HCT116 (cell line): ENCODE measurements around the gene BCR.

ENCODE experiments used
- CBX3 ChIP-seq: IDR thresholded peaks from 2 replicates; pipeline ENCODE4 v1.6.1; 2012; ENCODE audit warnings: low read depth
- CTCF ChIP-seq, 3 experiments: fragments of 200-600 bp in 1 of 3; sonication (generic) in 1 of 3; IDR thresholded peaks in 2 of 3; conservative IDR thresholded peaks in 1 of 3; 2 replicates each; pipeline ENCODE4 v1.5.1; 2012 to 2017; ENCODE audit warnings: low read depth in 2 of 3, low read length in 2 of 3, antibody characterized with exemption in 1 of 3, borderline replicate concordance in 1 of 3, control low read depth in 1 of 3, mild to moderate bottlenecking in 1 of 3, mixed read lengths in 1 of 3, mixed run types in 1 of 3, moderate library complexity in 1 of 3; ENCODE audit not compliant: insufficient read depth in 1 of 3
- EZH2 ChIP-seq: fragments of 200-600 bp; sonication (generic); IDR thresholded peaks from 2 replicates; pipeline ENCODE4 v1.6.1; 2017; ENCODE audit warnings: antibody characterized with exemption, mixed run types
- FOSL1 ChIP-seq: IDR thresholded peaks from 2 replicates; pipeline ENCODE4 v1.6.1; 2012; ENCODE audit warnings: low read depth
- POLR2A ChIP-seq: IDR thresholded peaks from 2 replicates; pipeline ENCODE4 v1.7.0; 2011; ENCODE audit warnings: borderline replicate concordance; ENCODE audit not compliant: insufficient read depth, insufficient read length; ENCODE audit errors: extremely low read depth
- TF ChIP-seq, protein P1 (sequence below): IDR thresholded peaks from 2 replicates; pipeline ENCODE4 v1.6.1; 2011; ENCODE audit warnings: mild to moderate bottlenecking, low read length, moderate library complexity; ENCODE audit not compliant: insufficient replicate concordance; ENCODE audit errors: extremely low read depth
- TF ChIP-seq, protein P2 (sequence below): IDR thresholded peaks from 2 replicates; pipeline ENCODE4 v1.6.1; 2012; ENCODE audit warnings: low read depth

DNA sequence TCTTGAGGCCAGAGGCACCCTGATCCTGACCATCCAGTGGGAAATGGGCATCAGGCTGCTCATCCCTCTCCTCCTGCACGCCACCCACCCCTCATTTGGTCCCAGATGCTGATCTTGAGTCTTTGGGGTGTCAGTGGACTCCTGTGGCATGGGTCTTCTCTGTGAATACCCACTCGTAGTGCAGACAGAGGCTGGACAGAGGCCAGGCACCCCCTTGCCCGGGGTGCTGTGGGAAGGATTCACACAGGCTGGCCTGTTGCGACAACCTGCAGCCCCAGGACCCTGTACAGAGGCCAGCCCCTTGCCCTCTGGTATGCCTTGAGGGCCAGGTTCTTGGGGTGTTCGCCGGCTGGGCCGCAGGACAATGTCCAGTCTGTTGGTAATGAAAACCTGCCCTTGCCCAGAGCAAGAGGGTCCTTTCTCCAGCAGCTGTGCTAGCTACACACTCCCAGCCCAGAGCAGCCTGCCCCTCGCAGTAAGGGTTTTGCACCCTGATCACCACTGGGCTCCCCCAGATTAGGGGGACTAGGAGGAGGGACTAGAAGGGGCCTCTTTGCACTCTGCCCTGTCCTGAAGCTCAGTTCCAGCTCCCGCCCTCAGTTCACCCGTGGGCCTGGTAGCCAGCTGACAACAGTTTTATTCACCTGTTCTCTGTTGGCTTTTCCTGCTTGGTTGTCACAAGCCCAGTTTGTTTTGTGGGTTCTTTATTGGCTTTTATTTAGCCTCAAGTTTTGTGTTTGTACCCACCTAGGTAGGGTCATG is 76.0 kb downstream of the BCR start:
- TF ChIP-seq, protein P1, sequence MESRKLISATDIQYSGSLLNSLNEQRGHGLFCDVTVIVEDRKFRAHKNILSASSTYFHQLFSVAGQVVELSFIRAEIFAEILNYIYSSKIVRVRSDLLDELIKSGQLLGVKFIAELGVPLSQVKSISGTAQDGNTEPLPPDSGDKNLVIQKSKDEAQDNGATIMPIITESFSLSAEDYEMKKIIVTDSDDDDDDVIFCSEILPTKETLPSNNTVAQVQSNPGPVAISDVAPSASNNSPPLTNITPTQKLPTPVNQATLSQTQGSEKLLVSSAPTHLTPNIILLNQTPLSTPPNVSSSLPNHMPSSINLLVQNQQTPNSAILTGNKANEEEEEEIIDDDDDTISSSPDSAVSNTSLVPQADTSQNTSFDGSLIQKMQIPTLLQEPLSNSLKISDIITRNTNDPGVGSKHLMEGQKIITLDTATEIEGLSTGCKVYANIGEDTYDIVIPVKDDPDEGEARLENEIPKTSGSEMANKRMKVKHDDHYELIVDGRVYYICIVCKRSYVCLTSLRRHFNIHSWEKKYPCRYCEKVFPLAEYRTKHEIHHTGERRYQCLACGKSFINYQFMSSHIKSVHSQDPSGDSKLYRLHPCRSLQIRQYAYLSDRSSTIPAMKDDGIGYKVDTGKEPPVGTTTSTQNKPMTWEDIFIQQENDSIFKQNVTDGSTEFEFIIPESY, result no peak
- TF ChIP-seq CBX3 (no peak), CTCF (IDR thresholded peaks at IDR 0.05 in 2 of 3, conservative IDR thresholded peaks at IDR 0.05 in 1 of 3; ENCODE audit: borderline replicate concordance in 1 of 3, insufficient read depth in 1 of 3, low read depth in 2 of 3, low read length in 2 of 3) (no peak), POLR2A (no peak), FOSL1 (no peak), EZH2 (no peak)
- TF ChIP-seq, protein P2, sequence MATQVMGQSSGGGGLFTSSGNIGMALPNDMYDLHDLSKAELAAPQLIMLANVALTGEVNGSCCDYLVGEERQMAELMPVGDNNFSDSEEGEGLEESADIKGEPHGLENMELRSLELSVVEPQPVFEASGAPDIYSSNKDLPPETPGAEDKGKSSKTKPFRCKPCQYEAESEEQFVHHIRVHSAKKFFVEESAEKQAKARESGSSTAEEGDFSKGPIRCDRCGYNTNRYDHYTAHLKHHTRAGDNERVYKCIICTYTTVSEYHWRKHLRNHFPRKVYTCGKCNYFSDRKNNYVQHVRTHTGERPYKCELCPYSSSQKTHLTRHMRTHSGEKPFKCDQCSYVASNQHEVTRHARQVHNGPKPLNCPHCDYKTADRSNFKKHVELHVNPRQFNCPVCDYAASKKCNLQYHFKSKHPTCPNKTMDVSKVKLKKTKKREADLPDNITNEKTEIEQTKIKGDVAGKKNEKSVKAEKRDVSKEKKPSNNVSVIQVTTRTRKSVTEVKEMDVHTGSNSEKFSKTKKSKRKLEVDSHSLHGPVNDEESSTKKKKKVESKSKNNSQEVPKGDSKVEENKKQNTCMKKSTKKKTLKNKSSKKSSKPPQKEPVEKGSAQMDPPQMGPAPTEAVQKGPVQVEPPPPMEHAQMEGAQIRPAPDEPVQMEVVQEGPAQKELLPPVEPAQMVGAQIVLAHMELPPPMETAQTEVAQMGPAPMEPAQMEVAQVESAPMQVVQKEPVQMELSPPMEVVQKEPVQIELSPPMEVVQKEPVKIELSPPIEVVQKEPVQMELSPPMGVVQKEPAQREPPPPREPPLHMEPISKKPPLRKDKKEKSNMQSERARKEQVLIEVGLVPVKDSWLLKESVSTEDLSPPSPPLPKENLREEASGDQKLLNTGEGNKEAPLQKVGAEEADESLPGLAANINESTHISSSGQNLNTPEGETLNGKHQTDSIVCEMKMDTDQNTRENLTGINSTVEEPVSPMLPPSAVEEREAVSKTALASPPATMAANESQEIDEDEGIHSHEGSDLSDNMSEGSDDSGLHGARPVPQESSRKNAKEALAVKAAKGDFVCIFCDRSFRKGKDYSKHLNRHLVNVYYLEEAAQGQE, result no peak
